ENCODE data around the gene TSKS.

Gene TSKS

GRCh38 chr19:49763230-49763629 is at the start of gene TSKS:
Gene TSKS, minus strand, starts transcription at chr19:49763306. Its CDS starts 59 bp downstream, at chr19:49763247.
- no peak for DNase-seq (ENCODE audit: low read depth)

DNA sequence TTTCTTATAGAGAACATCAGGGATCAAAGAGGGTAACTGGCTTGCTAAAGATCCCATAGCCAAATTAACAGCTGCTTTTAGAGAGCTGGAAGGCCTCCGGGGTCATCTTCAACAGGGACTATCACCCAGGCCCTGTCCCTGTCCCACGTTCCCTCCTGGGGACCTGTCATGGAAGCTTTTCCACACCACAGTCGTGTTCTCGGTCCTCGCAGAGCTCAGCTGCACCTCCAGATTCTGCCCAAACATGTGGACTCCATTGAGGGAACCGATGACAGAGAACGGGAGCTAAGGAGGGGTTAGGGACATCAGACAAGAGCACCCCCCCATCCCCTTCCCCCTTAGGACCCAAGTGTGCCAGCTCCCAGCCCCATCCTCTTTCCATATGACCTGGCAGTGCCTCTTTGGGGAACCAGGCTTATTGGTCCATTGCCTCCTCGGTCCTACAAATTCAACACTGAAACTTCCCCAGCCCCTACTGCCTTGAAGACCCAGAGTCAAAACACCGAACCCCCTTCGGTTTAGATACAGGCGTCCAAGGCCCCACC is 49.4 kb upstream of the TSKS start:
- DNase-seq (ENCODE audit: low read depth) = no peak

- no peak for DNase-seq (ENCODE audit: low read depth)
Observed at GRCh38 chr19:49811328-49811727, 48.2 kb upstream of the TSKS start.

- DNase-seq (ENCODE audit: low read depth) = no peak
Observed at GRCh38 chr19:49809941-49810389, 46.9 kb upstream of the TSKS start.

- no peak for DNase-seq (ENCODE audit: low read depth)
Observed at GRCh38 chr19:49809160-49809940, 46.2 kb upstream of the TSKS start.

GRCh38 chr19:49808711-49809159 is 45.6 kb upstream of the TSKS start:
- DNase-seq (ENCODE audit: low read depth) = no peak

DNA sequence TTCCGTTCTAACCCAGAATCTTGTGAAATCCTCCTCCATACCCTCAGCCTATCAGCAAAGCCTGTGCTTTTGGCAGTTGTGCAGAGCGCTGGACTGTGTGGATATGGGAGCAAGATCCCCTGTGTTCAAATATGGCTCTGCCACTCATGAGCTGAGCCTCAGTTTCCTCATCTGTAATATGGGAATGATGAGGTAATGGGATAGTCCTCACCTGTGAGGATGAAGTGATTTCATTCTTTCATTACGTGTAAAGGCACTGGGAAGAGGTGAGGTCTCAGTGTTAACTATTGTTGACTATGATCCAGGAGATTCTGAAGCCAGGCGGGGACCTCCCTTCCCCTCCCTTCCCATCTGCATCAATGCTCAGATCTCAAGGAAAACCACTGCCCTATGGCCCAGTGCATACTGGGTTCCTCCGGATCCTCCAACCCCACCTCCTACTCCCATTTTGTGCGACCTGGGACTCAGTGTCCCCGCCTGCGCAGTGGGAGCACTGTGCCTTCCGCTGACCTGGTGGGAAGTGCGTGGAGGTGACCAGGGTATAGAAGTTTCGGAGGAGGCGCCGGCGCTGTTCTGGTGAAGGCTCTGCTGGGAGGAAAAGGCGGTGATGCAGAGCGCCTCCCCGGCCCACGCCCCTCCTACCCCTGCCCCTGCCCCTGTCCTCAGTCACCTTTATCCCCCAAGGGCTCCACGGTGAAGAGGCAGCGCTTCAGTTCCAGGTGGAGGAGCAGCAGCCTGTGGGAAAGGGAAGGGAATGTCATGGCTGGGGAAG is 45.0 kb upstream of the TSKS start:
- DNase-seq (ENCODE audit: low read depth) = no peak

GRCh38 chr19:49807058-49807903 is 44.2 kb upstream of the TSKS start:
- DNase-seq (ENCODE audit: low read depth) = no peak

GRCh38 chr19:49806620-49806959 is 43.5 kb upstream of the TSKS start:
- no peak for DNase-seq (ENCODE audit: low read depth)

DNA sequence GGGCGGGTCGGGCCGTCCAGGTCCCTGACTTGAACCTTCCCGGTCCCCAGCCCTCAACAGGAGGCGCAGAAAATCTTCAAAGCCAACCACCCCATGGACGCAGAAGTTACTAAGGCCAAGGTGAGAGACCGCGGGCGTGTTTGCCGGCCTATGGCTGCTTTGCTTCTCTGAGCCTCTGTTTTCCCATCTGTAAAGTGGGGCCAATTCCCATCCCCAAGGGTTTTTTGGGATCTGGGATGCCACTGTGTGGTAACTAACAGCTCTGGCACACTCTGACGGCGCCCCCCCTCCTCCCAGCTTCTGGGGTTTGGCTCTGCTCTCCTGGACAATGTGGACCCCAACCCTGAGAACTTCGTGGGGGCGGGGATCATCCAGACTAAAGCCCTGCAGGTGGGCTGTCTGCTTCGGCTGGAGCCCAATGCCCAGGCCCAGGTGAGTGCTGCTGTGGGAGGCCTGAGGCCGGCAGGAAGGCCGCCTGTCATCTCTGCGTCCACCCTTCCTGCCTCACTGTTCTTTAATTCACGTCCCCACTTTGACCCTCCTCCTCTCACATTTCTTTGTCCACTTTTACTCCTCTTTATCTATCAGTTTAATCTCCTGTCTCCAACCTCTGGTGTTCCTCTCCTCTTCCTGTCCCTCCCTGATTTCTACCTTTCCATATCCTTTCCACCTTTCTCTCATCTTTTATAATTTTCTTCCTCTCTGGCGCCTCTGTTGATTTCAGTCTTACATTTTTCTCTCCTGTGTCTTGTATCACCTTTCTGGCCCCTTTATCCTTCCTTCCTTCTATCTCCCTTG is 42.9 kb upstream of the TSKS start:
- no peak for DNase-seq (ENCODE audit: low read depth)

- DNase-seq (ENCODE audit: low read depth) = no peak
Observed at GRCh38 chr19:49803529-49803856, 40.4 kb upstream of the TSKS start.

GRCh38 chr19:49802836-49803528 is 39.9 kb upstream of the TSKS start:
- DNase-seq (ENCODE audit: low read depth) = no peak

DNA sequence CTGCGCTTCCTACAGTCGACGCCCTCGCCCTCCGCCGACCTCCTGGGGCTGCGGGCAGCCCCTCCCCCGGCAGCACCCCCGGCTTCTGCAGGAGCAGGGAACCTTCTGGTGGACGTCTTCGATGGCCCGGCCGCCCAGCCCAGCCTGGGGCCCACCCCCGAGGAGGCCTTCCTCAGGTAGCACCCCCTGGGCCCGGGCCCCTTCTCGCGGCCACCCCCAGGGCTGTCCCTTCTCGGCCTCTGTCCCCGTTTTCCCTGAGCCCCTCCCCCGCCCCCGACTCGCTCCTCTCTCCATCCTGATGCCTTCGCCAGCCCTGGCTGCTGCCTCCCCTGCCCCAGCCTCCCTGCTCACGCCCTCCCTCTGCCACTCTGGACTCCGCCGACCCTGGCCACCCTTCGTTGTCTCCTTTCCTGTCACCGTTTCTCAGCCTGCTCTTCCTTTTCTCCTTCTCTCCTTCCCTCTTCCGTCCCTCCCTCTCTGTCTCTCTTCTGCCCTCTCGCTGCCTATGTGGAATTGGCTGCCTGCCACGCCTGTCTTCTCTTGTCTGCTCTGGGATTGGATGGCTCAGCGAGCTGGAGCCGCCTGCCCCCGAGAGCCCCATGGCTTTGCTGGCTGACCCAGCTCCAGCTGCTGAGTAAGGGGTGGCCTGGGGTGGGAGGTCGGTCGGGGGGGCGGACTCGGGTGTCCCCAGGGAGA is 39.0 kb upstream of the TSKS start:
- no peak for DNase-seq (ENCODE audit: low read depth)

GRCh38 chr19:49801401-49801888 is 38.3 kb upstream of the TSKS start:
- no peak for DNase-seq (ENCODE audit: low read depth)

DNA sequence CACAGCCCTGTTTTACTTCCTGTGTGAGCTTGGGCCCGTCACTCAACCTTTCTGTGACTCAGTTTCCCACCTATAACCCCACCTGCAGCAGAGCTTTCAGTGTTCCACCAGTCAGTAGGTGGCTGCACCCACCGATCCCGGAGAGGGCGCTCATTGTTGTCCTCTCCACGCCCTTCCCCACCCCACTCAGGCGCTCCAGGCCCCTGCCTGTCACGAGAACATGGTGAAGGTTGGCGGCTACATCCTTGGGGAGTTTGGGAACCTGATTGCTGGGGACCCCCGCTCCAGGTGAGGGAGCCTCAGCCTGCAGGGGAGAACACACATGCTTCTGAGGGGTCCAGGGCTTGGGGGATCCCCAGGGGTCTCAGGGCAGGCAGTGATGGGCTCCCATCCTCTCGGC is 37.7 kb upstream of the TSKS start:
- no peak for DNase-seq (ENCODE audit: low read depth)

DNA sequence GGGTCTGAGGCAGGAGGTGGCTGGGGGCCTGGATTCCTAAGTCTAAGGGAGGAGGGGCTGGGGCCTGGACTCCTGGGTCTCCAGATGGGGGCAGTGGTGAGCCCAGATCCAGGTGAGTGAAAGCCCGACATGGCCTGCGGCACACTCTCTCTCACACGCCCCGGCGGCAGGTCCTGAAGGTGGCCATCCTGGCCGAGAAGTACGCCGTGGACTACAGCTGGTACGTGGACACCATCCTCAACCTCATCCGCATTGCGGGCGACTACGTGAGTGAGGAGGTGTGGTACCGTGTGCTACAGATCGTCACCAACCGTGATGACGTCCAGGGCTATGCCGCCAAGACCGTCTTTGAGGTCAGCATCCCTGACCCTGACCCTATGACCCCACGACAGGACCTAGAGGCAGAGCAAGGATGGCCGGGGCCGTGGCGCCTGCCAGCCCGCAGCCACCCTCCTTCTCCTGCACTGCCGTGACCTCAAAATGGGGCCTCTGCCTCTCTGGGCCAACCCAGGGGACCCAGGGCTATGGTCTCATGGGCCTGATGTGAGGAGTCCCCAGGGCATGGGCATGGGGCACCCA is 36.8 kb upstream of the TSKS start:
- DNase-seq (ENCODE audit: low read depth) = no peak

GRCh38 chr19:49799271-49799797 is 36.2 kb upstream of the TSKS start:
- no peak for DNase-seq (ENCODE audit: low read depth)

DNA sequence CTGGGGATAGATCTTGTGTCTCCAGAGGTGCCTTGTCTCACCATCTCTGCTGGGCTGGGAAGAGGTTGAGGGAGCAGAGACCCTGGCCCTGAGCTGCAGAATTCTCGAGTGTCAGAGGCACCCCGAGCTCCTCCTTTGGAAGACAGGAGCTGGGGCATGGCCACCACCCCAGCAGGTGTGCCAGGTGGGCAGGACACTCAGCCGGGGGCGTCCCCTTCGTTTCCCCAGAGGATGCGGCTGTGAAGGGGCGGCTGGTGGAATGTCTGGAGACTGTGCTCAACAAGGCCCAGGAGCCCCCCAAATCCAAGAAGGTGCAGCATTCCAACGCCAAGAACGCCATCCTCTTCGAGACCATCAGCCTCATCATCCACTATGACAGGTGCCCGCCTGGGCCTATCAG is 35.5 kb upstream of the TSKS start:
- DNase-seq (ENCODE audit: low read depth) = no peak

GRCh38 chr19:49795615-49796014 is 32.5 kb upstream of the TSKS start:
- DNase-seq (ENCODE audit: low read depth) = no peak

GRCh38 chr19:49793561-49793840 is 30.4 kb upstream of the TSKS start:
- DNase-seq (ENCODE audit: low read depth) = no peak
